ENCODE results near the gene MX2.

The MX2 gene

GRCh38 chr21:41375875-41376274 lies 14.0 kb downstream of the MX2 start:
- DNase-seq (ENCODE audit: low read depth, low spot score), result no peak
- H3K27ac ChIP-seq, result no peak overlapping the region

GRCh38 chr21:41377715-41378114 lies 15.9 kb downstream of the MX2 start:
- DNase-seq (ENCODE audit: low read depth, low spot score), result no peak

GRCh38 chr21:41378849-41379248 lies 17.0 kb downstream of the MX2 start:
- DNase-seq (ENCODE audit: low read depth, low spot score), result no peak
- no peak overlapping the region for H3K27ac ChIP-seq

More at GRCh38 chr21:41377715-41378114, 15.9 kb downstream of the MX2 start:
- no peak overlapping the region for H3K27ac ChIP-seq

DNA sequence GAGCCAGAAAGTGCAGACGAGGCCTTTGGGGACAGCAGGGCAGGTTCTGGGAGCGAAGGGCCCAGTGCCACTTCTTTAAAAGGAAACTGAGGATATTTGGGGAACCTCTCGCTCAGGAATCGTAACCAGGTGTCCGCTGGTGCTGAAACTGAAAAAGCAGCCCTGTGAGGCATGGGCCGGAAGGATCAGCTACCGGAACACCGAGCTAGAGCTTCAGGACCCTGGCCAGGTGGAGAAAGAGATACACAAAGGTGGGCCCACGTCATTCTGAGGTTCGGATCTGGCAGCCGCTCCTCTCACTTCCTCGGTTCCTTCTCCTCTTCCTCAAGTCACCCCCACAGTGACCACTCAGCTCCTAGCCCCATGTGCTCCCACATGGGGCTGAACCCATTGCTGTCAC lies 18.1 kb downstream of the MX2 start:
- H3K27ac ChIP-seq, result no peak overlapping the region
- DNase-seq (ENCODE audit: low read depth, low spot score), result no peak

DNA sequence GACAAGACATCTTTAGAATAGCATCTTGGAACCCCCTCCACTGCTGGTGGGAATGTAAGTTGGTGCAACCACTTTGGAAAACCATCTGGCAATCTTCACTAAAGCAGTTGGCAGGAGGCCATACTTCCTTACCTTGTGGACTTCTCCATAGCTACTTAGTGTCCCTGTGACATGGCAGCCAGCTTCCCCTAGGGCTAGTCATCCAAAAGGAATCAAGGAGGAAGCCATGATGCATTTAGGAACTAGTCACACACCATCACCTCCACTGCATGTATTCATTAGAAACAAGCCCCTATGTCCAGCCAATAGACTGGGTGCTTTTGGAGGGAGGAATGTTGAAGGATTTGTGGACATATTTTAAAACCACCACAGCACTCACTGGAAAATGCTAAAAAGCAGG lies 19.9 kb downstream of the MX2 start:
- no peak overlapping the region for H3K27ac ChIP-seq
- no peak for DNase-seq (ENCODE audit: low read depth, low spot score)

GRCh38 chr21:41387042-41387819 lies 25.4 kb downstream of the MX2 start:
- DNase-seq (ENCODE audit: low read depth, low spot score), result no peak

DNA sequence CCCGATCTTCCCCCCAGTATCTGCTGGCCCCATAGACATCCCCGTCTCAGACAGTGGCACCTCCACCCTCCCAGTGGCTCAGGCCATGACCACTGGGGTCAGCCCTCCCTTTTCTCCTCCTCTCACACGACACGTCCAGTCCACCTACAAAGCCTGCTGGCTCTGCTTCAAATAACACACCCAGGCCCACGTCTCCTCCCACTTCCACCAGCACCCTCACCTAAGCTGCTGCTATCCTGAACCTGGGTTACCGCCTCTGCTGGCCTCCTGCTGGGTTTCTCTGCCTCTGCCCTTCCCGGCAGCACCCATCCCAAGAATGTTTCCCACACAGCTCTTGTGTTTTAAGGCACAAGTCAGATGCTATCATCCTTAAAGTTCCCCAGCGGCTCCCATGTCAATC lies 26.0 kb downstream of the MX2 start:
- H3K27ac ChIP-seq, result no peak overlapping the region

More at GRCh38 chr21:41387042-41387819, 25.4 kb downstream of the MX2 start:
- no peak overlapping the region for H3K27ac ChIP-seq

DNA sequence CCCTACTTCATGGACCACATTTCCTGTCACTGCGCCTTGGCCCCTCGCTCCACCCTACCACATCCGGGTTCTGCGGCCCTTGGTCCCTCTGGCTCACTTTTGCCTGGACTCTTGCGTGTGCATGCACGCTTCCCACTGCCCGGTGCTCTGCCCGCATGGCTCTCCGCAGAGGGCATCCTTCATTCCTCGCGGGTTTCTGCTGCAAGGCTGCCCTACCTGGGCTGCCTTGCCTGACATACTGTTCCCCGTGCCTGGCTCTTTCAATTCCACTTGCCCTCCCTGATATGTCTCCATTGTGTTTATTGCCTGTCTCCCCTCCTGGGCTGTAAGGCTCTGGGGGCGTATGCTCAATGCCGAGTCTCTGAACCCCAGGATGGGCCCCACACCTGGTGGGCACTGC lies 26.4 kb downstream of the MX2 start:
- DNase-seq (ENCODE audit: low read depth, low spot score), result no peak
- no peak overlapping the region for H3K27ac ChIP-seq

More for the DNA sequence above, 26.0 kb downstream of the MX2 start:
- DNase-seq (ENCODE audit: low read depth, low spot score), result no peak

DNA sequence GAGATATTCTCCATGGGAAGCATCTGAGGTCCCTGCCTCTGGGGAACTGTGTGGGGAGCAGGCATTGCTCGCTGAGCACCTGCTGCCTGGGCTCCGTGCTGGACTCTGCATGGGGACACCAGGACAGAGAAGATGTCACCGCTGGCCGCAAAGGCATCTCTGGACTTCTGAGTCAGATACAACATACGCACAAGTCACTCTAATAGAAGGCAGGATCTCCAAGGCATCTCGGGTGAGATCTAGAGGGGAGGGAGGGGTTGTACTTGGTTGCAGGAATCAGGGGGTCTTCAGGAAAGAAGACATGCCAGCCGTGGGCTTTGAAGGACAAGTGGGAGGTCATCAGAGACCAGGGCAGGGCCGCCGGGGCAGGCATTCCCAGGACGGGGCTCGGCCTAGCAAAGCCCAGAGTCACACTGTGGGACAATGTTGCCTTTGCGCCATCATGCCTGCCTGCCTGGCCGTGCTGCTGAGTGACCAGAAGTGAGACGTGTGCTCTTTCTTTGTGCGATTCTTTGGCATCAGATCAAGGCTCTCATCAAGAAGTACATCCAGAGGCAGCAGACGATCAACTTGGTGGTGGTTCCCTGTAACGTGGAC lies 28.3 kb downstream of the MX2 start:
- no peak overlapping the region for H3K27ac ChIP-seq
- DNase-seq (ENCODE audit: low read depth, low spot score), result no peak

DNA sequence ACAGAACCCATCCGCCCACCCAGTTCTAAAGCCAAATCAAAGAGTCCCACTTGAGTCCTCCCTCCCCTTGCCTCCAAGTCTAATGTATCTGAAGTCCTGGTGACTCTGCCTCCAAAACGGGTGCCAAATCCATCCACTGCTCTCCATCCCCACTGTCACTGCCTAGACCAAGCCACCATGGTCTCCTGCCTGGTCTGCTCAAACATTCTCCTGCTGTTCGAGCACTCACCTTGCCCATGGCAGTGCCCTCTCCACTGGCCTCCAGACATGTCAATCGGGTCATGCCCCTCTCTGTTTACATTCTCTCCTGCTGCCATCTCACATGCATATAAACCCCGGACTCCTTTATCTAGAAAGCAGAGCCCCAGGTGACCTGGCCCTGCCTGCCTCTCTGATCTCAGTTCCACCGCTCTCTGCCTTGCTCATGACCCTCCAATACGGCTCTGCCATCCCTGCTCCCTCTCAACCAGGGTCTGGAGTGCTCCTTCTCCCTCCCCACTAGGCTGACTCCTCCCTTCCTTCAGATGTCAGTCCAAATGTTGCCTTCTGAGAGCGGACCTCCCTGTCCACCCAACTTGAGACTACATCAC lies 32.1 kb downstream of the MX2 start:
- no peak overlapping the region for H3K27ac ChIP-seq
- no peak for DNase-seq (ENCODE audit: low read depth, low spot score)

- no peak overlapping the region for H3K27ac ChIP-seq
Measured at GRCh38 chr21:41396558-41397075, 34.8 kb downstream of the MX2 start.

DNA sequence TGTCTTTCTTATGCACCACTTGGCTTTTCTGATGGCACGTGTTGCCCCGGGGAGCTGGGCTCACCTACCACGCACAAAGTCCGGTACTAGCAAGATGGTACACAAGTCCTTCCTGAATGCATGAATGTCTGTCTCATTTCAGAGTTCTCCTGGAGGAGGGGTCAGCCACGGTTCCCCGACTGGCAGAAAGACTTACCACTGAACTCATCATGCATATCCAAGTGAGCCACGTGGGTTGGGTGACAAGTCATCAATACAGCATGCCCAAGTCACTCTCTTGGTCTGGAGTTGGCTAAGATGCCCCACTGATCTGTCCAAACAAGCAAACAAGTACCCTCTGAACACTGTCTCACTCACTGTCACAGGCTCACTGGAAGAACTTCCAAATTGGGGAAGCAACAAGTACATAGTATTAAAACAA lies 35.7 kb downstream of the MX2 start:
- no peak for DNase-seq (ENCODE audit: low read depth, low spot score)
- no peak overlapping the region for H3K27ac ChIP-seq

More at GRCh38 chr21:41396558-41397075, 34.8 kb downstream of the MX2 start:
- DNase-seq (ENCODE audit: low read depth, low spot score), result no peak

- H3K27ac ChIP-seq, result no peak overlapping the region
- no peak for DNase-seq (ENCODE audit: low read depth, low spot score)
Measured at GRCh38 chr21:41398251-41398650, 36.4 kb downstream of the MX2 start.

DNA sequence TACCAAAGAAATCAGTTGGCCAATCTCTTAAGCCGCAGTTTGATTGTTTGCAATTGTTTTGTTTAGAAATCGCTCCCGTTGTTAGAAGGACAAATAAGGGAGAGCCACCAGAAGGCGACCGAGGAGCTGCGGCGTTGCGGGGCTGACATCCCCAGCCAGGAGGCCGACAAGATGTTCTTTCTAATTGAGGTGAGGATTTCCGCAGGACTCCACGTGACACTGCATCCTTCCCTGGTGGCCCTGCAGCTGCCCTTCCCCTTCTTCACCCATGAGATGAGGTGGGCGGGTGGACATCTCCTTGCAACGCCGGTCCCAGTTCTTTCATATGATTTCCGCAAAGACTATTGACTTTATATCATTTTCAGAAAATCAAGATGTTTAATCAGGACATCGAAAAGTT lies 37.0 kb downstream of the MX2 start:
- H3K27ac ChIP-seq, result no peak overlapping the region
- DNase-seq (ENCODE audit: low read depth, low spot score), result no peak

GRCh38 chr21:41399246-41399800 lies 37.5 kb downstream of the MX2 start:
- no peak overlapping the region for H3K27ac ChIP-seq
- no peak for DNase-seq (ENCODE audit: low read depth, low spot score)

GRCh38 chr21:41402231-41402630 lies 40.4 kb downstream of the MX2 start:
- DNase-seq (ENCODE audit: low read depth, low spot score), result no peak

DNA sequence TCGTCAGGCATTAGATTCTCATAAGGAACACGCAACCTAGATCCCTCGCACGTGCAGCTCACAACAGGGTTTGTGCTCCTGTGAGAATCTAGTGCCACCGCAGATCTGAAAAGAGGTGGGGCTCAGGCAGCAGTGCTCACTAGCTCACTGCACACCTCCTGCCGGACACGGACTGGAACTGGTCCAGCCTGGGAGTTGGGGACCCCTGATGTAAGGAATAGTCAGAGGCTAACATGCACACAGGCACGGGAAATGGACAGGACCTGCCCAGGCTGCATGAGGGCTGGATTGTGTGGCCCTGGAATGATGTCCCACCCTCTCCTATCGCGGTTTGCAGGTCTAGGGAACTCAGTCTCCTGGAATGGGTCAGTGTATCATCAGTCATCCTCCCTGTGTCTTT lies 41.0 kb downstream of the MX2 start:
- DNase-seq (ENCODE audit: low read depth, low spot score), result no peak
- no peak overlapping the region for H3K27ac ChIP-seq

More at GRCh38 chr21:41402231-41402630, 40.4 kb downstream of the MX2 start:
- no peak overlapping the region for H3K27ac ChIP-seq

DNA sequence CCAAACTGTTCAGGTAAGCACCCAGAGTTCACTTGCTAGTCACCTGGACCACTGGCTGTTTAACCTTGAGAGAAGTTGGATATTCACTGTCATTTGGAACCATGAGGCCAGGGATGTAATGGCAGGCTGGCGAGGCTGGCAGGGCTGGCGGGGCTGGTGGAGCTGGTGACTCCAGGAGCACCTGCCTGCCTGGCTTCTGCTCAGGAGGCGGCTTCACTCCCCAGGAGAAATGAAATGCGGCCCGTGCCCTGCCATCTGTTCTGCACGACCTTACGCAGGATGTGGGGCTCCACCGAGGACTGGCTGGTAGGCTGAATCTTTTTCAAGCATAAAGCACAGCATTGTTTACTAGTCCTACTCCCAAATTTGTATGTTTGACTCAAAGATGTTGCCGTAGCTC lies 41.5 kb downstream of the MX2 start:
- H3K27ac ChIP-seq, result no peak overlapping the region
- DNase-seq (ENCODE audit: low read depth, low spot score), result no peak

DNA sequence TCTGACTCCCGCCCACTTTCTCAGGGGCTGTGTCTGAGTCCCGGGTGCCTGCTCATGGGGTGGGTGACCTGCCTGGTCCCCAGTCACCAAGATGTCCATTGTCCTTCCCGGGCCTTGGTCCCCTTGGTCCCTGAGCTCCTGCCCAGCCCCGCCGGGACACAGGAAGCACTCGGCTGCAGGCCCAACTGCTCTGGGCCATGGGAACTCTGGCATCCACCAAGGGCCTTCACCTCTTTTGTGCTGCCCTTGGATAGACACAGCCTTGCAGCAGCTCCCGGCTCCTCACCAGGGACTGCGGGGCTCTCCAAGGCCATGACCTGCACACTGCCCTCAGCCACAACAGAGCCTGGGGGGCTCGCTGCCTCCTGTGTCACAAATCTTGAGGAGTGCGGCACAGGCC lies 42.1 kb downstream of the MX2 start:
- no peak overlapping the region for H3K27ac ChIP-seq
- DNase-seq (ENCODE audit: low read depth, low spot score), result no peak

DNA sequence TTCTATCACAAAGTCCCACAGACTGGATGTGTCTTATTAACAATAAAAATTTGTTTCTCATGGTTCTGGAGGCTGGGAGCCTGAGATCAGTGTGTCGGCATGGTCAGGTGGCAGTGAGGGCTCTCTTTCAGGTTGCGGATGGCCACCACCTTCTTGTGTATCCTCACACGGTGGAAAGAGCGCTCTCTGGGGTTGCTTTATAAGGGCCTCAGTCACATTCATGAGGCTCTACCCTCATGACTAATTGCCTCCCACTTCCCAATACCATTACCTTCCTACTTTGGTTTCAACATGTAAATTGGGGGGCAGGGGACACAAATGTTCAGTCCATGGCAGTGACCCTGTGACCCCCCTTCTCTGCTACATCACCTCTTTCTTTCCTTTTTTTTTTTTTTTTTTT lies 43.5 kb downstream of the MX2 start:
- no peak for DNase-seq (ENCODE audit: low read depth, low spot score)
- no peak overlapping the region for H3K27ac ChIP-seq

DNA sequence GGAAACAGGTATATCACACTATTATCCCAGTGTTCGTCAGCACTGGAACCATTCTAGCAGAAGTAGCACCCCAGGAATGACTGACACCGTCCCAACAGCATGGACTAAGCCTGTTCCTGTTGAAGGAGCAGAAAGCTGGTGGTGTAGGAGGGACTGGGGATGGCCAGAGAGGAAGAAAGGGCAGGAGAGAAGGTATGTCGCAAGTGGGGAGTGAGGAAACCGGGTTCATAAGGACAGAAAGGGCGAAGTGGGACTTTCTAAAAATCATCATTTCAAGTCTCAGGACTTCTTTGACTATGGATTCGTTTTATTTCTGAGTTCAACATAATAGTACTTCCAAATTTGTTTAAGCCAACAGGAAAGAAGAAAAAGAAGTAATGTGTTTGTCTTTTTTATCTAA lies 44.5 kb downstream of the MX2 start:
- DNase-seq (ENCODE audit: low read depth, low spot score), result no peak
- H3K27ac ChIP-seq, result no peak overlapping the region
